ENCODE results near the gene DMRTC2. TPM values are rescaled to one million over a fixed set of nuclear protein-coding genes. Genes with fewer than 3 reads are reported as not detected.

DMRTC2 gene
- total and polyA plus RNA-seq, 2 donors (not counting 1 experiment from before 2014, with no cell fraction given) = not detected

DNA sequence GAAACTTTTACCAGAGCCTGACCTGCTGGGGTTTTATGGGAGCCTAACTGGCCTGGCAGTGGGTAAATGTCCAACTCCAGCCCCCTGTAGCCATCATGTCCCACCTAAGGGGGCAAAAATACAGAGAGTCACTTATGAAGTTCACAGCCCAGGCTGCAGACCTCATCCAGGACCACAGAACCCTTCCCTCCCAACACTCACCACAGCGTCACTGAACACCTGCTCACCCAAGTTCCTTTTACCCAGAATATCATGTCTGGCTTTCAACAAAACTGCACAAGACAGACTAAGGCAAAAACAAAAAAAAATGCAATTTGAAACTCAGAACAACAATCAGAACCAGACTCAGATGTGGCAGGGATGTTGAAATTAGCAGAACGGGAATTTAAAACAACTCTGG, 42.1 kb upstream of the DMRTC2 start:
- CTCF ChIA-PET = interaction anchor here (2.5 to 7.1 kb wide), 6 partner anchors 9 to 50 kb away, joined by 7 to 63 read pairs (median 19); partner anchors contain the start of gene CEACAM3
- H3K9me3 Mint-ChIP-seq (ENCODE audit: insufficient read depth) = peaks cover 4% of the 10 kb centered on the region
- peak overlapping the region; percentile 50 for H3K4me3 Mint-ChIP-seq
- no peaks in the 10 kb centered on the region for H3K27me3 Mint-ChIP-seq
- H3K79me2 ChIP-seq (ENCODE audit: control insufficient read depth, insufficient read depth, low read length) = no peaks in the 10 kb centered on the region
- peak; percentile 40 for ATAC-seq (ENCODE audit: low read depth)
- no peak overlapping the region for H3K4me3 ChIP-seq (ENCODE audit: control extremely low read depth in 1 of 5, extremely low read depth in 1 of 5, insufficient read depth in 1 of 5, low read depth in 2 of 5, low read length in 4 of 5)
- POLR2A ChIA-PET = interaction anchor here (1.2 kb wide), 1 partner anchor 8 kb away, joined by 5 read pairs; no protein-coding TSS in a partner anchor
- H3K27ac Mint-ChIP-seq = peak overlapping the region; percentile 86
- H3K9ac ChIP-seq (ENCODE audit: low read length) = peak overlapping the region; percentile 25
- H3K4me1 ChIP-seq (ENCODE audit: control insufficient read depth in 2 of 2, insufficient read depth in 2 of 2, low read length in 2 of 2) = peaks cover 29 to 46% of the 10 kb centered on the region in 2 donors
- peak overlapping the region; percentile 55 for H3K4me2 ChIP-seq (replicated peaks; ENCODE audit: low read depth, low read length, poor library complexity, severe bottlenecking)
- WGBS (ENCODE audit: insufficient coverage) = 41% methylated on average over 2 of the region's 2 CpGs
- H3K36me3 ChIP-seq (replicated peaks in 1 of 2; ENCODE audit: control extremely low read depth in 1 of 2, control insufficient read depth in 1 of 2, extremely low read depth in 1 of 2, insufficient read depth in 2 of 2, low read length in 1 of 2) = no peaks in the 10 kb centered on the region
- DNase-seq = peak; percentile 43
- H3K9me3 ChIP-seq (ENCODE audit: control extremely low read depth in 1 of 3, control insufficient read depth in 2 of 3, insufficient read depth in 1 of 3, low read length in 2 of 3) = peaks cover 0 to 5% (median 0%) of the 10 kb centered on the region in 3 donors
- H3K27me3 ChIP-seq (replicated peaks in 1 of 4; ENCODE audit: control extremely low read depth in 1 of 4, control insufficient read depth in 3 of 4, insufficient read depth in 4 of 4, low read length in 3 of 4) = no peaks in the 10 kb centered on the region
- intact Hi-C loops (cut with micrococcal nuclease) = no loop called here
- TF ChIP-seq, protein P1, sequence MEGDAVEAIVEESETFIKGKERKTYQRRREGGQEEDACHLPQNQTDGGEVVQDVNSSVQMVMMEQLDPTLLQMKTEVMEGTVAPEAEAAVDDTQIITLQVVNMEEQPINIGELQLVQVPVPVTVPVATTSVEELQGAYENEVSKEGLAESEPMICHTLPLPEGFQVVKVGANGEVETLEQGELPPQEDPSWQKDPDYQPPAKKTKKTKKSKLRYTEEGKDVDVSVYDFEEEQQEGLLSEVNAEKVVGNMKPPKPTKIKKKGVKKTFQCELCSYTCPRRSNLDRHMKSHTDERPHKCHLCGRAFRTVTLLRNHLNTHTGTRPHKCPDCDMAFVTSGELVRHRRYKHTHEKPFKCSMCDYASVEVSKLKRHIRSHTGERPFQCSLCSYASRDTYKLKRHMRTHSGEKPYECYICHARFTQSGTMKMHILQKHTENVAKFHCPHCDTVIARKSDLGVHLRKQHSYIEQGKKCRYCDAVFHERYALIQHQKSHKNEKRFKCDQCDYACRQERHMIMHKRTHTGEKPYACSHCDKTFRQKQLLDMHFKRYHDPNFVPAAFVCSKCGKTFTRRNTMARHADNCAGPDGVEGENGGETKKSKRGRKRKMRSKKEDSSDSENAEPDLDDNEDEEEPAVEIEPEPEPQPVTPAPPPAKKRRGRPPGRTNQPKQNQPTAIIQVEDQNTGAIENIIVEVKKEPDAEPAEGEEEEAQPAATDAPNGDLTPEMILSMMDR (IDR thresholded peaks at IDR 0.05) = no peak
- TF ChIP-seq EZH2 (IDR thresholded peaks at IDR 0.05; ENCODE audit: borderline replicate concordance, insufficient read depth, low read depth, low read length, poor library complexity, severe bottlenecking) = no peak
- H3K4me1 Mint-ChIP-seq = peaks cover 41% of the 10 kb centered on the region
- H2AFZ ChIP-seq (ENCODE audit: insufficient read depth, low read depth, low read length, poor library complexity, severe bottlenecking) = peak overlapping the region; percentile 34
- peak overlapping the region; percentile 37 to 81 for H3K27ac ChIP-seq (ENCODE audit: low read length in 2 of 2)
- no peaks in the 10 kb centered on the region for H4K20me1 ChIP-seq (ENCODE audit: control insufficient read depth, insufficient read depth, low read length, poor library complexity, severe bottlenecking)

DNA sequence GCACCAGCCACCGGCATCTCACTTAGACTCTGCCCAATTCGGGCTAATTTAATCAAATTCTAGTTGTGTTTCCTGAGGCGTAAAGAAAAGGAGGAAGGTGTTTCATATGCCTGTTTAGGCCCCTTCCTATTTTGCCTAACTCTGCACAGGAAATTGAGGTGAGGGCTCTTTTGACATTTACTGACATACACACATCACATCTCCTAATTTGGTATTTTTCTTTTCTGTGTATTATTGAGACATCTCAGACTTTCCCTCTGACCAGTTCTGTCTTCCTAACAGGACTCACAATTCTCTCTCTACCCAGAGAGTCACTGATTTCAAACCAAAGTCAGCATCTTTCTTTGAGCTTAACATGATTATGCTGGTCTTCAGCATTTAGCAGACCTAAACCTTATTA, 40.5 kb upstream of the DMRTC2 start:
- Histone ChIP-seq H3K9ac (ENCODE audit: low read length) (no peak overlapping the region), H3K79me2 (ENCODE audit: control insufficient read depth, insufficient read depth, low read length) (no peaks in the 10 kb centered on the region), H3K4me3 (ENCODE audit: control extremely low read depth in 1 of 5, extremely low read depth in 1 of 5, insufficient read depth in 1 of 5, low read depth in 2 of 5, low read length in 4 of 5) (no peak overlapping the region), H3K4me1 (ENCODE audit: control insufficient read depth in 2 of 2, insufficient read depth in 2 of 2, low read length in 2 of 2) (peaks cover 33 to 46% of the 10 kb centered on the region in 2 donors), H3K4me2 (replicated peaks; ENCODE audit: low read depth, low read length, poor library complexity, severe bottlenecking) (peak overlapping the region; percentile 16), H3K9me3 (ENCODE audit: control extremely low read depth in 1 of 3, control insufficient read depth in 2 of 3, insufficient read depth in 1 of 3, low read length in 2 of 3) (peaks cover 0 to 5% (median 0%) of the 10 kb centered on the region in 3 donors), H3K36me3 (replicated peaks in 1 of 2; ENCODE audit: control extremely low read depth in 1 of 2, control insufficient read depth in 1 of 2, extremely low read depth in 1 of 2, insufficient read depth in 2 of 2, low read length in 1 of 2) (no peaks in the 10 kb centered on the region), H3K27me3 (replicated peaks in 1 of 4; ENCODE audit: control extremely low read depth in 1 of 4, control insufficient read depth in 3 of 4, insufficient read depth in 4 of 4, low read length in 3 of 4) (no peaks in the 10 kb centered on the region), H2AFZ (ENCODE audit: insufficient read depth, low read depth, low read length, poor library complexity, severe bottlenecking) (no peak overlapping the region), H3K27ac (ENCODE audit: low read length in 2 of 2) (peak overlapping the region; percentile 29 to 54), H4K20me1 (ENCODE audit: control insufficient read depth, insufficient read depth, low read length, poor library complexity, severe bottlenecking) (no peaks in the 10 kb centered on the region)
- intact Hi-C loops (cut with micrococcal nuclease) = no loop called here
- DNase-seq (no peak), ATAC-seq (ENCODE audit: low read depth) (peak; percentile 39)
- ChIA-PET CTCF (interaction anchor here (2.8 to 7.1 kb wide), 4 partner anchors 11 to 52 kb away, joined by 7 to 63 read pairs (median 18); partner anchors contain the start of gene CEACAM3), POLR2A (no interaction called here)
- H3K4me3 Mint-ChIP-seq = peak overlapping the region; percentile 64
- peaks cover 41% of the 10 kb centered on the region for H3K4me1 Mint-ChIP-seq
- TF ChIP-seq EZH2 (IDR thresholded peaks at IDR 0.05; ENCODE audit: borderline replicate concordance, insufficient read depth, low read depth, low read length, poor library complexity, severe bottlenecking) = no peak
- H3K27ac Mint-ChIP-seq = peak overlapping the region; percentile 78
- no peaks in the 10 kb centered on the region for H3K27me3 Mint-ChIP-seq
- peaks cover 4% of the 10 kb centered on the region for H3K9me3 Mint-ChIP-seq (ENCODE audit: insufficient read depth)
- no CpG with 5 or more reads among the region's 3 CpGs for WGBS (ENCODE audit: insufficient coverage)
